ENCODE data around the gene OTC. TPM values are rescaled to one million over a fixed set of nuclear protein-coding genes. Genes with fewer than 3 reads are reported as not detected.

The OTC gene
- total RNA-seq, 4 donors from 2014 or later: 30.5 to 70.6 (median 46.5) TPM

DNA sequence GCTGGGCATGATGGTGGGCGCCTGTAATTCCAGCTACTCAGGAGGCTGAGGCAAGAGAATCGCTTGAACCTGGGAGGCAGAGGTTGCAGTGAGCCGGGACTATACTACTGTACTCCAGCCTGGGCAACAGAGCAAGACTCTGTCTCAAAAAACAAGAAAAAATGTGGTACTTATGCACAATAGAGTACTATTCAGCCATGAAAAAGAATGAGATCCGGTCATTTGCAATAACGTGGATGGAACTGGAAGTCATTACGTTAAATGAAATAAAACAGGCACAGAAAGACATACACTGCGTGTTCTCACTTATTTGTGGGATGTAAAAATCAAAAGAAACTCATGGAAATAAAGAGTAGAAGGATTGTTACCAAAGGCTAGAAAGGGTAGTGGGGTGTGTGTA lies 37.2 kb upstream of the OTC start:
- no peak overlapping the region for H3K4me3 ChIP-seq

DNA sequence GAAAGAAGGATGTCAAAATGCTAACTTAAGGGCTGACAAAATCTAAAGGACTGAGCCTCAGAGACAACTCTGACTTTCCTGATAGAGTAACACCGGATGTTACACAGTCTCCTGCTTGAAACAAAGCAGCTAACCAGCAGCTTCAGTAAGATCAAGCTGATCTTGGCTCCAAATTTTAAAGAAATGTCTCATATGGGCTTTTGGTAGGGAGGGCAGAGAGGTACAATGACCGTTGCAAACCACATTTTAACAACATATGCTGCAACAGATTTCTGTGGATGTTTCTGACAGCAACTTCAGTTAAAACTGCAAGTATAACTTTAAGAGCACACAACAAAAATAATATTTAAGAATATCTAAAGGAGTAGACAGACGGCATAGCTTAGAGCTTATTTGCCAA lies 34.2 kb upstream of the OTC start:
- TF ChIP-seq, protein P1, sequence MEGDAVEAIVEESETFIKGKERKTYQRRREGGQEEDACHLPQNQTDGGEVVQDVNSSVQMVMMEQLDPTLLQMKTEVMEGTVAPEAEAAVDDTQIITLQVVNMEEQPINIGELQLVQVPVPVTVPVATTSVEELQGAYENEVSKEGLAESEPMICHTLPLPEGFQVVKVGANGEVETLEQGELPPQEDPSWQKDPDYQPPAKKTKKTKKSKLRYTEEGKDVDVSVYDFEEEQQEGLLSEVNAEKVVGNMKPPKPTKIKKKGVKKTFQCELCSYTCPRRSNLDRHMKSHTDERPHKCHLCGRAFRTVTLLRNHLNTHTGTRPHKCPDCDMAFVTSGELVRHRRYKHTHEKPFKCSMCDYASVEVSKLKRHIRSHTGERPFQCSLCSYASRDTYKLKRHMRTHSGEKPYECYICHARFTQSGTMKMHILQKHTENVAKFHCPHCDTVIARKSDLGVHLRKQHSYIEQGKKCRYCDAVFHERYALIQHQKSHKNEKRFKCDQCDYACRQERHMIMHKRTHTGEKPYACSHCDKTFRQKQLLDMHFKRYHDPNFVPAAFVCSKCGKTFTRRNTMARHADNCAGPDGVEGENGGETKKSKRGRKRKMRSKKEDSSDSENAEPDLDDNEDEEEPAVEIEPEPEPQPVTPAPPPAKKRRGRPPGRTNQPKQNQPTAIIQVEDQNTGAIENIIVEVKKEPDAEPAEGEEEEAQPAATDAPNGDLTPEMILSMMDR (IDR thresholded peaks at IDR 0.05): no peak
- no peak for TF ChIP-seq POLR2A (IDR thresholded peaks at IDR 0.05)
- Histone ChIP-seq H3K9me3 (no peaks in the 10 kb centered on the region), H3K4me1 (no peaks in the 10 kb centered on the region), H3K36me3 (peaks cover 0 to 12% (median 0%) of the 10 kb centered on the region in 3 donors), H3K27ac (no peak overlapping the region), H3K27me3 (no peaks in the 10 kb centered on the region), H3K4me3 (no peak overlapping the region)
- DNase-seq: no peak

More for the DNA sequence above, 37.2 kb upstream of the OTC start:
- Histone ChIP-seq H3K9me3 (no peaks in the 10 kb centered on the region), H3K27me3 (no peaks in the 10 kb centered on the region), H3K4me1 (no peaks in the 10 kb centered on the region), H3K27ac (no peak overlapping the region), H3K36me3 (peaks cover 0 to 8% (median 0%) of the 10 kb centered on the region in 3 donors)
- DNase-seq: no peak
- no peak for TF ChIP-seq POLR2A (IDR thresholded peaks at IDR 0.05)
- TF ChIP-seq, protein P1 (IDR thresholded peaks at IDR 0.05): no peak

DNA sequence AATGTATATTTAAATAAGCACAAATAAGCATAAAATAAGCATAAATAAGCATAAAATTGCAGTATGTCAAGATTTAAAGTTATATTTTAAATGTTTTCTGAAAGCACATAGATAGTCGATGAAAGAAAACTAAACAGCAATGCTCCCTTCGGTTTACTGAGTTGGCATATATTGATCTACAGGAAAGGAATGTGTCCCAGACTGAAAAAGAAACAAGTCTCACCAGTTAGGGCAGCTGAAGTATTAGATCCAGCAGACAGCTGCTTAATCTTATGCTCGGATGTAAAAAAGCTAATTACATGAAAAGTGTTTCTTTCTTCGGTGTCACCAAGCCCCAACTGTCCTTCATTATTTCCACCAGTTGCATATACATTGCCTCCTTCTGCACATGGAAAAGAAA lies 33.8 kb upstream of the OTC start:
- no peak for DNase-seq
- no peak for TF ChIP-seq POLR2A (IDR thresholded peaks at IDR 0.05)
- TF ChIP-seq, protein P1 (IDR thresholded peaks at IDR 0.05): no peak

DNA sequence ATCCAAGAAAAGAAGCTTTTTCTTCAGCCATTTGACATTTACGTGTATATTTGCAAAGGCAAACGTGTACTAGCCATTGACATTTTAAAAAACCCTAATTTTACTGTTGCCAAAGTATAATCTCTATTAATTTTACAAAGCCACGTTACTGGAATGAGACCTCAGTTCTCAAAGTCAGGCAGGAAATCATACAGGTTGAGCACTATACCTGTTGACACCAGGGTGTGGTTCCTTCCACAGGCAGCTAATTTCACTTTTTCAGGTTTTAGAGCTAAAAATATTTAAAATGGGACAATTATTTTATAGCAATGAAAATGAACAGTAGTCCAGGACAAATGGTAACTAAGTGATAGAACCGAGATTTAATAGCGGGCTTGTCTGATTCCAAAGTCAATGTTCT lies 31.6 kb upstream of the OTC start:
- Histone ChIP-seq H3K36me3 (peaks cover 0 to 12% (median 0%) of the 10 kb centered on the region in 3 donors), H3K27me3 (no peaks in the 10 kb centered on the region), H3K9me3 (no peaks in the 10 kb centered on the region), H3K4me3 (no peak overlapping the region), H3K27ac (no peak overlapping the region), H3K4me1 (no peaks in the 10 kb centered on the region)
- no peak for DNase-seq
- TF ChIP-seq POLR2A (IDR thresholded peaks at IDR 0.05): no peak
- TF ChIP-seq, protein P1 (IDR thresholded peaks at IDR 0.05): no peak

More for the DNA sequence above, 33.8 kb upstream of the OTC start:
- no peaks in the 10 kb centered on the region for H3K27me3 ChIP-seq
- no peak overlapping the region for H3K4me3 ChIP-seq
- no peaks in the 10 kb centered on the region for H3K9me3 ChIP-seq
- no peaks in the 10 kb centered on the region for H3K4me1 ChIP-seq
- peaks cover 0 to 12% (median 0%) of the 10 kb centered on the region in 3 donors for H3K36me3 ChIP-seq
- no peak overlapping the region for H3K27ac ChIP-seq

DNA sequence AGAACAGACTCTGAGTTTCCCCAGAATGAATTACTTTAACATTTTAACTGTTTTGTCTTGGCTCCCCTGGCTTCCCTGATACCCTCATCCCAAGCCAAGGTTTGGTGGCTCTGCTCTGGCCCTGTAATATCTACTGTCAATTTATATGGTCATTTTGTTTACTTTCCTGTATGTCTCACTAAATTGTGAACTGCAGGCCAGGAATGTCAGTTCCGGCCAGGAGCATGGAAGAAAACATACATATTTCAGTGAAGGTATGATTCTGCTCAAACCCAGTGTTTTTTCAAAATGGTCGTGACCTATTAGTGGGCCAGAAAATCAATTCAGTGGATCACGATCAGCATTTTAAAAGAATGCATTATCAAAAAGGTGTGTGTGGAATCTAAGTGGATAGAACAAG lies 26.3 kb upstream of the OTC start:
- Histone ChIP-seq H3K27ac (no peak overlapping the region), H3K4me3 (peak overlapping the region in 2 of 4 donors; percentile 69 to 86)
- TF ChIP-seq, protein P1 (IDR thresholded peaks at IDR 0.05): no peak
- no peak for TF ChIP-seq POLR2A (IDR thresholded peaks at IDR 0.05)

More for the DNA sequence above, 26.3 kb upstream of the OTC start:
- no peak for DNase-seq
- Histone ChIP-seq H3K9me3 (no peaks in the 10 kb centered on the region), H3K27me3 (no peaks in the 10 kb centered on the region), H3K4me1 (no peaks in the 10 kb centered on the region), H3K36me3 (peaks cover 0 to 2% (median 0%) of the 10 kb centered on the region in 3 donors)

Measured in Peyer's patch (tissue), 4 donors.